SK-N-SH (cell line): Measurements from ENCODE around the gene SMARCA2. TPM values are rescaled to one million over a fixed set of nuclear protein-coding genes. Genes with fewer than 3 reads are reported as not detected.

Experiments
- CTCF ChIA-PET: fragments of 300-600, 350-600 bp; formaldehyde crosslinking; extraction: SDS; loops from one replicate; lab custom pipeline; 2021; lab: Yijun Ruan, JAX
- POLR2A ChIA-PET: fragments of 350-600 bp; sonication (Branson Sonifier 250); formaldehyde crosslinking; extraction: SDS; loops from one replicate; lab custom pipeline; 2020; ENCODE audit warnings: antibody characterized with exemption, inconsistent platforms; lab: Yijun Ruan, JAX
- DNase-seq: peaks from one replicate; pipeline ENCODE4 v3.0.0; 2012
- H2AFZ ChIP-seq: fragments of 200-600 bp; sonication (generic); 2 replicates; pipeline ENCODE4 v1.8.1; 2016; ENCODE audit warnings: antibody characterized with exemption, mild to moderate bottlenecking, low read depth
- H3F3A ChIP-seq: fragments of 200-600 bp; sonication (generic); replicated peaks from 2 replicates; pipeline ENCODE3; 2016; ENCODE audit warnings: antibody characterized with exemption, mild to moderate bottlenecking; ENCODE audit not compliant: insufficient read depth
- H3K27ac ChIP-seq, 2 experiments: fragments of 200-500 bp in 1 of 2; fragments of 200-600 bp in 1 of 2; sonication (Bioruptor generic) in 1 of 2; sonication (generic), shearing (Covaris generic) in 1 of 2; 2 replicates each; pipeline versions ENCODE4 v1.5.1 to v1.6.1; 2014 to 2016; ENCODE audit warnings: low read depth in 2 of 2, inconsistent platforms in 1 of 2, low read length in 1 of 2, mild to moderate bottlenecking in 1 of 2, mixed read lengths in 1 of 2
- H3K27me3 ChIP-seq: fragments of 200-600 bp; sonication (generic), shearing (Covaris generic); 2 replicates; pipeline ENCODE4 v1.6.1; 2016; ENCODE audit warnings: mixed run types; ENCODE audit not compliant: insufficient read depth
- H3K36me3 ChIP-seq, 2 experiments: fragments of 200-500 bp in 1 of 2; fragments of 200-600 bp in 1 of 2; sonication (Bioruptor generic) in 1 of 2; sonication (generic) in 1 of 2; replicated peaks in 1 of 2; 2 replicates each; pipeline versions ENCODE3 to v1.5.1; 2014 to 2016; ENCODE audit warnings: low read length in 1 of 2, mild to moderate bottlenecking in 1 of 2; ENCODE audit not compliant: insufficient read depth in 2 of 2, control insufficient read depth in 1 of 2
- H3K4me1 ChIP-seq, 2 experiments: fragments of 200-500 bp in 1 of 2; fragments of 200-600 bp in 1 of 2; sonication (Bioruptor generic) in 1 of 2; sonication (generic), shearing (Covaris generic) in 1 of 2; 2 replicates each; pipeline versions ENCODE4 v1.5.1 to v1.6.1; 2014 to 2016; ENCODE audit warnings: low read depth in 1 of 2, low read length in 1 of 2, mixed run types in 1 of 2; ENCODE audit not compliant: insufficient read depth in 2 of 2, control insufficient read depth in 1 of 2
- H3K4me2 ChIP-seq: fragments of 200-600 bp; sonication (generic), shearing (Covaris generic); 2 replicates; pipeline ENCODE4 v1.6.1; 2017; ENCODE audit warnings: mixed run types
- H3K4me3 ChIP-seq, 2 experiments: fragments of 200-500 bp in 1 of 2; fragments of 200-600 bp in 1 of 2; sonication (Bioruptor generic) in 1 of 2; sonication (generic), shearing (Covaris generic) in 1 of 2; 2 replicates each; pipeline versions ENCODE4 v1.5.1 to v1.8.1; 2014 to 2016; ENCODE audit warnings: low read depth in 2 of 2, inconsistent platforms in 1 of 2, low read length in 1 of 2, mild to moderate bottlenecking in 1 of 2, mixed read lengths in 1 of 2, moderate library complexity in 1 of 2
- H3K79me2 ChIP-seq: fragments of 200-600 bp; sonication (generic); 2 replicates; pipeline ENCODE4 v1.8.1; 2017; ENCODE audit warnings: mild to moderate bottlenecking; ENCODE audit not compliant: insufficient read depth
- H3K9ac ChIP-seq: fragments of 200-600 bp; sonication (generic); 2 replicates; pipeline ENCODE4 v1.6.1; 2017; ENCODE audit warnings: mixed run types
- H3K9me2 ChIP-seq: fragments of 200-600 bp; sonication (generic); 2 replicates; pipeline ENCODE4 v1.6.1; 2017; ENCODE audit warnings: mixed run types
- H3K9me3 ChIP-seq: fragments of 200-600 bp; sonication (generic); 2 replicates; pipeline ENCODE4 v1.6.1; 2017; ENCODE audit warnings: mixed run types, mild to moderate bottlenecking, moderate library complexity
- H4K20me1 ChIP-seq: fragments of 200-600 bp; sonication (generic); 2 replicates; pipeline ENCODE4 v1.6.1; 2017; ENCODE audit warnings: mild to moderate bottlenecking, mixed run types; ENCODE audit not compliant: insufficient read depth
- CHD2 ChIP-seq: fragments of 150-350 bp; IDR thresholded peaks from 2 replicates; pipeline ENCODE4 v1.6.1; 2018; ENCODE audit warnings: low read length; ENCODE audit not compliant: partially characterized antibody
- ELF1 ChIP-seq: IDR thresholded peaks from 2 replicates; pipeline ENCODE4 v1.4.0; 2012
- EP300 ChIP-seq, 2 experiments: IDR thresholded peaks; 2 replicates each; pipeline versions ENCODE4 v1.4.0 to v1.6.1; 2012; ENCODE audit warnings: borderline replicate concordance in 1 of 2, low read depth in 1 of 2, low read length in 1 of 2
- FOSL2 ChIP-seq: IDR thresholded peaks from 2 replicates; pipeline ENCODE4 v1.4.0; 2012; ENCODE audit warnings: low read depth, mild to moderate bottlenecking, moderate library complexity, borderline replicate concordance
- FOXJ3 ChIP-seq: sonication (generic); formaldehyde crosslinking; IDR thresholded peaks from 2 replicates; pipeline ENCODE4 v1.5.1; 2020; ENCODE audit warnings: mild to moderate bottlenecking, missing genetic modification reagents
- FOXM1 ChIP-seq: IDR thresholded peaks from 2 replicates; pipeline ENCODE4 v1.4.0; 2012; ENCODE audit warnings: low read depth, mild to moderate bottlenecking
- JUND ChIP-seq: IDR thresholded peaks from 2 replicates; pipeline ENCODE4 v1.4.0; 2012
- MEF2A ChIP-seq: IDR thresholded peaks from 2 replicates; pipeline ENCODE4 v1.4.0; 2012; ENCODE audit warnings: low read depth, borderline replicate concordance
- MXI1 ChIP-seq: IDR thresholded peaks from 2 replicates; pipeline ENCODE4 v1.6.1; 2012; ENCODE audit warnings: mild to moderate bottlenecking, low read depth, low read length, improper control_type of control experiment
- NRF1 ChIP-seq: IDR thresholded peaks from 2 replicates; pipeline ENCODE4 v1.6.1; 2012; ENCODE audit warnings: low read depth, mild to moderate bottlenecking, low read length
- RAD21 ChIP-seq: IDR thresholded peaks from 2 replicates; pipeline ENCODE4 v1.6.1; 2012; ENCODE audit warnings: mild to moderate bottlenecking, low read length
- RCOR1 ChIP-seq: fragments of 150-350 bp; IDR thresholded peaks from 2 replicates; pipeline ENCODE4 v1.6.1; 2017; ENCODE audit warnings: antibody characterized with exemption, low read length
- TAF1 ChIP-seq: IDR thresholded peaks from 2 replicates; pipeline ENCODE4 v1.6.1; 2012; ENCODE audit warnings: low read depth, mild to moderate bottlenecking, low read length, moderate library complexity, borderline replicate concordance
- WGBS: methylation state at CpG from one replicate; pipeline ENCODE4 v1.1.6; 2017; ENCODE audit warnings: low lambda C conversion rate; 5-methylcytosine and 5-hydroxymethylcytosine counted together
- polyA plus RNA-seq, 3 experiments: library from polyadenylated mRNA; depleted of rRNA; stranded (reverse); fragments of >200 nt; gene quantifications; 2 replicates each; pipeline ENCODE4 v1.2.3, GENCODE V29; 2012
- TF ChIP-seq, protein P1 (sequence below): fragments of 150-350 bp; IDR thresholded peaks from 2 replicates; pipeline ENCODE4 v1.6.1; 2016; ENCODE audit warnings: mild to moderate bottlenecking, low read depth, low read length
- TF ChIP-seq, protein P2 (sequence below): IDR thresholded peaks from 2 replicates; pipeline ENCODE4; 2012
- TF ChIP-seq, protein P3 (sequence below): IDR thresholded peaks from 2 replicates; pipeline ENCODE4 v1.4.0; 2012; ENCODE audit warnings: low read depth, borderline replicate concordance

The SMARCA2 gene
- polyA plus RNA-seq, 1 of the 3 experiments (the other 2 are of a cell fraction) = 17.4 TPM

DNA sequence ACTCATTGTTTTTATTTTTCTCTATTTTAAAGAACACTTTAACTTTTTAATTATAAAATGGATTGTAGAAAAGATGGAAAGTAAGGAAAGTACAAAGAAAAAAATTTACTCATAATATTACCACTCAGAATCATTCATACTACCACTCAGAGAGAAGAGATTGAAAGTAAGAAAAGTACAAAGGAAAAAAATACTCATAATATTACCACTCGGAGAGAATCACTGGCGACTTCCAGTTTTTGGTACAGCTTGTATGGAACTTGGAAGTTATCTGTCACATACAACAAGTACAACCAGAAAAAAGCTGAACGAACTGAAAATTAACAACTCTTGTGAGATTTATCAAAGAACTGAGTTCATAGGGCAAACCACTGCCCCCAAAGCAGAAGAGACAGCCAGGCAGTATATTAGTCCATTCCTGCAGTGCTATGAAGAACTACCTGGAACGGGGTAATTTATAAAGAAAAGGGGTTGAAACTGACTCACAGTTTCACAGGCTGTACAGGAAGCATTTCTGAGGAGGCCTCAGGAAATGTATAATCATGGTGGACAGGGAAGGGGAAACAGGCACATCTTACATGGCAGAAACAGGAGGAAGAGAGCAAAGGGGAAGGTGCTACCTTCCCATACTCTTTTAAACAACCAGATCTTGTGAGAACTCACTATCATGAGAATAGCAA is 183.9 kb downstream of the SMARCA2 start:
- Histone ChIP-seq H3F3A (no peaks in the 10 kb centered on the region), H3K4me3 (no peak overlapping the region), H3K9me3 (no peaks in the 10 kb centered on the region), H3K4me1 (no peaks in the 10 kb centered on the region), H3K79me2 (no peaks in the 10 kb centered on the region), H3K9me2 (no peaks in the 10 kb centered on the region), H3K27me3 (no peaks in the 10 kb centered on the region), H3K27ac (no peak overlapping the region), H3K4me2 (no peak overlapping the region), H2AFZ (no peak overlapping the region), H3K9ac (no peak overlapping the region), H3K36me3 (no peaks in the 10 kb centered on the region), H4K20me1 (no peaks in the 10 kb centered on the region)
- ChIA-PET POLR2A (no interaction called here), CTCF (no interaction called here)
- no peak for DNase-seq
- no peak for TF ChIP-seq TAF1
- TF ChIP-seq, protein P1, sequence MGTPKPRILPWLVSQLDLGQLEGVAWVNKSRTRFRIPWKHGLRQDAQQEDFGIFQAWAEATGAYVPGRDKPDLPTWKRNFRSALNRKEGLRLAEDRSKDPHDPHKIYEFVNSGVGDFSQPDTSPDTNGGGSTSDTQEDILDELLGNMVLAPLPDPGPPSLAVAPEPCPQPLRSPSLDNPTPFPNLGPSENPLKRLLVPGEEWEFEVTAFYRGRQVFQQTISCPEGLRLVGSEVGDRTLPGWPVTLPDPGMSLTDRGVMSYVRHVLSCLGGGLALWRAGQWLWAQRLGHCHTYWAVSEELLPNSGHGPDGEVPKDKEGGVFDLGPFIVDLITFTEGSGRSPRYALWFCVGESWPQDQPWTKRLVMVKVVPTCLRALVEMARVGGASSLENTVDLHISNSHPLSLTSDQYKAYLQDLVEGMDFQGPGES = no peak
- TF ChIP-seq ELF1 = no peak
- TF ChIP-seq FOXJ3 (CRISPR knock-in tag) = no peak
- TF ChIP-seq RAD21 = no peak
- no peak for TF ChIP-seq CHD2
- TF ChIP-seq, protein P2, sequence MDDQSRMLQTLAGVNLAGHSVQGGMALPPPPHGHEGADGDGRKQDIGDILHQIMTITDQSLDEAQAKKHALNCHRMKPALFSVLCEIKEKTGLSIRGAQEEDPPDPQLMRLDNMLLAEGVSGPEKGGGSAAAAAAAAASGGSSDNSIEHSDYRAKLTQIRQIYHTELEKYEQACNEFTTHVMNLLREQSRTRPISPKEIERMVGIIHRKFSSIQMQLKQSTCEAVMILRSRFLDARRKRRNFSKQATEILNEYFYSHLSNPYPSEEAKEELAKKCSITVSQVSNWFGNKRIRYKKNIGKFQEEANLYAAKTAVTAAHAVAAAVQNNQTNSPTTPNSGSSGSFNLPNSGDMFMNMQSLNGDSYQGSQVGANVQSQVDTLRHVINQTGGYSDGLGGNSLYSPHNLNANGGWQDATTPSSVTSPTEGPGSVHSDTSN = no peak
- TF ChIP-seq JUND = no peak
- no peak for TF ChIP-seq FOSL2
- TF ChIP-seq, protein P3, sequence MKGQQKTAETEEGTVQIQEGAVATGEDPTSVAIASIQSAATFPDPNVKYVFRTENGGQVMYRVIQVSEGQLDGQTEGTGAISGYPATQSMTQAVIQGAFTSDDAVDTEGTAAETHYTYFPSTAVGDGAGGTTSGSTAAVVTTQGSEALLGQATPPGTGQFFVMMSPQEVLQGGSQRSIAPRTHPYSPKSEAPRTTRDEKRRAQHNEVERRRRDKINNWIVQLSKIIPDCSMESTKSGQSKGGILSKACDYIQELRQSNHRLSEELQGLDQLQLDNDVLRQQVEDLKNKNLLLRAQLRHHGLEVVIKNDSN = no peak
- TF ChIP-seq EP300 (IDR thresholded peaks at IDR 0.05; ENCODE audit: borderline replicate concordance in 1 of 2, low read depth in 1 of 2, low read length in 1 of 2) = no peak
- no peak for TF ChIP-seq MEF2A
- no peak for TF ChIP-seq FOXM1
- no peak for TF ChIP-seq NRF1
- 92% methylated on average over 4 of the region's 4 CpGs for WGBS

DNA sequence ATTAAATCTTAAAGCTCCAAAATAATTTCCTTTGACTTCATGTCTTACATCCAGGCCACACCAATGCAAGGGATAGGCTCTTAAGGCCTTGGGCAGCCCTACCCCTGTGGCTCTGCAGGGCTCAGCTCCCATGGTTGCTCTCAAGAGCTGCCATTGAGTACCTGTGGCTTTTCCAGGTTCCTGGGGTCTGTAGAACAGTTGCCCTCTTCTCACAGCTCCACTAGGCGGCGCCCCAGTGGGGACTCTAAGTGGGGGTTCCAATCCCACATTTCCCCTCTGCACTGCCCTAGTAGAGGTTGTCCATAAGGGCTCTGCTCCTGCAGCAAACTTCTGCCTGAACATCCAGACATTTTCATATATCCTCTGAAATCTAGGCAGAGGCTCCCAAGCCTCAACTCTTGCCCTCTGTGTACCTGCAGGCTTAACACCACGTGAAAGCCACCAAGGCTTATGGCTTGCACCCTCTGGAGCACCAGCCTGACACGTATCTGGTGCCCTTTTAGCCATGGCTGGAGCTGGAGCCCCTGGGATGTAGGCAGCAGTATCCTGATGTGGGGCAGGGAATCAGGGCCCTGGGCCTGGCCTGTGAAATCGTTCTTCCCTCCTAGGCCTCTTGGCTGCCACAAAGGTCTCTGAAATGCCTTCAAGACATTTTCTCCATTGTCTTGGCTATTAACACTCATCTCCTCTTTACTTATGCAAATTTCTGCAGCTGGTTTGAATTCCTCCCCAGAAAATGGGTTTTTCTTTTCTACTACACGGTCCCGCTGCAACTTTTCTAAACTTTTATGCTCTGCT is 185.1 kb downstream of the SMARCA2 start:
- H3F3A ChIP-seq = no peaks in the 10 kb centered on the region

More for the DNA sequence above, 185.1 kb downstream of the SMARCA2 start:
- no peaks in the 10 kb centered on the region for H3K9me3 ChIP-seq
- DNase-seq = no peak
- no peak overlapping the region for H3K27ac ChIP-seq
- no peak overlapping the region for H2AFZ ChIP-seq
- H3K79me2 ChIP-seq = no peaks in the 10 kb centered on the region
- H3K9me2 ChIP-seq = no peaks in the 10 kb centered on the region
- POLR2A ChIA-PET = no interaction called here
- WGBS = 93% methylated on average over 5 of the region's 7 CpGs
- no peaks in the 10 kb centered on the region for H4K20me1 ChIP-seq
- H3K4me1 ChIP-seq = no peaks in the 10 kb centered on the region
- no peaks in the 10 kb centered on the region for H3K36me3 ChIP-seq
- TF ChIP-seq RCOR1 (no peak), MXI1 (no peak)
- TF ChIP-seq, all 33 proteins: peak for 0
- H3K4me2 ChIP-seq = no peak overlapping the region
- no peak overlapping the region for H3K4me3 ChIP-seq
- no peak overlapping the region for H3K9ac ChIP-seq
- CTCF ChIA-PET = interaction anchor here (0.6 kb wide), 1 partner anchor 19 kb away, joined by 4 read pairs; no protein-coding TSS in a partner anchor
- H3K27me3 ChIP-seq = no peaks in the 10 kb centered on the region
